GM19240 (cell line): ENCODE results near the gene DNAAF5.

Source experiments
- DNase-seq: peaks from one replicate; pipeline ENCODE4 v3.0.0; 2011; ENCODE audit warnings: low spot score; ENCODE audit not compliant: insufficient read length

Gene DNAAF5

GRCh38 chr7:833601-834258, 107.2 kb downstream of the DNAAF5 start:
- no peak for DNase-seq

- no peak for DNase-seq
Measured at GRCh38 chr7:834277-834676, 107.8 kb downstream of the DNAAF5 start.

- DNase-seq = no peak
Measured at GRCh38 chr7:835021-835420, 108.5 kb downstream of the DNAAF5 start.

GRCh38 chr7:835485-836401, 109.2 kb downstream of the DNAAF5 start:
- DNase-seq = no peak
